Astrocyte of the spinal cord (primary cell): ENCODE data around the gene FXR2.

Experiments used
- DNase-seq: peaks from one replicate; pipeline ENCODE4 v3.0.0; 2011; ENCODE audit warnings: low read depth, low spot score
- H3K4me3 ChIP-seq: 2 replicates; pipeline ENCODE4 v1.5.1; 2011; ENCODE audit warnings: low read depth, mild to moderate bottlenecking, low read length, moderate library complexity
- in situ Hi-C: cut with HindIII; loops from 2 replicates; pipeline ENCODE4 v1.10.0; 2017; ENCODE audit warnings: low sequenced_read_pairs
- TF ChIP-seq, protein P1 (sequence below): IDR thresholded peaks from 2 replicates; pipeline ENCODE4 v1.5.1; 2012; ENCODE audit warnings: low read depth, mild to moderate bottlenecking, low read length, inconsistent platforms

Gene FXR2

DNA sequence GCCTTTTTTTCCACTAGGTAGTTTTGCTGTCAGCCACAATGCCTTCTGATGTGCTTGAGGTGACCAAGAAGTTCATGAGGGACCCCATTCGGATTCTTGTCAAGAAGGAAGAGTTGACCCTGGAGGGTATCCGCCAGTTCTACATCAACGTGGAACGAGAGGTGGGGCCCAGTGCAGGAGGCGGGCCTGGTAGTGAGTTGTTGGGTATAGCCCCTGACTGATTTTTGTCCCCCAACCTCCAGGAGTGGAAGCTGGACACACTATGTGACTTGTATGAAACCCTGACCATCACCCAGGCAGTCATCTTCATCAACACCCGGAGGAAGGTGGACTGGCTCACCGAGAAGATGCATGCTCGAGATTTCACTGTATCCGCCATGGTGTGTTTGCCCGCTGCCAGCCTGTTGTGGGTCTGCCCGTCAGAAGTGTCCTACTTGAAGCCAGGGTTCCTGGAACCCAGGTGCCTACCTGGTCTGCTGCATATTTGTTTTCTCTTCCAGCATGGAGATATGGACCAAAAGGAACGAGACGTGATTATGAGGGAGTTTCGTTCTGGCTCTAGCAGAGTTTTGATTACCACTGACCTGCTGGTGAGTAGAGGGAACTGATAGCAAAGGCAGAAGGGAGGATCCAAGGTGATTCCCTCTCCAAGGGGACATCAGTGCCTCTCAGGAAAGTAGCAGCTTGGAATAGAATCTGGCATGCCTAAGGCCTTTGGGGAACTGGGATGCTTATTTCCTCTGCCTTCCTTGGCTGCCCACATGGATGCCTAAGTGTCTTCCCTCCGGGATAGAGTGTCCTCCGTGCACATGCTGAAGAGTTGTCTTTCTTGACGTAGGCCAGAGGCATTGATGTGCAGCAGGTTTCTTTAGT is 37.1 kb downstream of the FXR2 start:
- in situ Hi-C loops, result no loop called here
- TF ChIP-seq, protein P1, sequence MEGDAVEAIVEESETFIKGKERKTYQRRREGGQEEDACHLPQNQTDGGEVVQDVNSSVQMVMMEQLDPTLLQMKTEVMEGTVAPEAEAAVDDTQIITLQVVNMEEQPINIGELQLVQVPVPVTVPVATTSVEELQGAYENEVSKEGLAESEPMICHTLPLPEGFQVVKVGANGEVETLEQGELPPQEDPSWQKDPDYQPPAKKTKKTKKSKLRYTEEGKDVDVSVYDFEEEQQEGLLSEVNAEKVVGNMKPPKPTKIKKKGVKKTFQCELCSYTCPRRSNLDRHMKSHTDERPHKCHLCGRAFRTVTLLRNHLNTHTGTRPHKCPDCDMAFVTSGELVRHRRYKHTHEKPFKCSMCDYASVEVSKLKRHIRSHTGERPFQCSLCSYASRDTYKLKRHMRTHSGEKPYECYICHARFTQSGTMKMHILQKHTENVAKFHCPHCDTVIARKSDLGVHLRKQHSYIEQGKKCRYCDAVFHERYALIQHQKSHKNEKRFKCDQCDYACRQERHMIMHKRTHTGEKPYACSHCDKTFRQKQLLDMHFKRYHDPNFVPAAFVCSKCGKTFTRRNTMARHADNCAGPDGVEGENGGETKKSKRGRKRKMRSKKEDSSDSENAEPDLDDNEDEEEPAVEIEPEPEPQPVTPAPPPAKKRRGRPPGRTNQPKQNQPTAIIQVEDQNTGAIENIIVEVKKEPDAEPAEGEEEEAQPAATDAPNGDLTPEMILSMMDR, result no peak
- no peak overlapping the region for H3K4me3 ChIP-seq

GRCh38 chr17:7576432-7576937 is 38.2 kb downstream of the FXR2 start:
- TF ChIP-seq, protein P1, result no peak
- in situ Hi-C loops, result no loop called here
- DNase-seq, result no peak
- H3K4me3 ChIP-seq, result no peak overlapping the region

More for the DNA sequence above, 37.1 kb downstream of the FXR2 start:
- no peak for DNase-seq

DNA sequence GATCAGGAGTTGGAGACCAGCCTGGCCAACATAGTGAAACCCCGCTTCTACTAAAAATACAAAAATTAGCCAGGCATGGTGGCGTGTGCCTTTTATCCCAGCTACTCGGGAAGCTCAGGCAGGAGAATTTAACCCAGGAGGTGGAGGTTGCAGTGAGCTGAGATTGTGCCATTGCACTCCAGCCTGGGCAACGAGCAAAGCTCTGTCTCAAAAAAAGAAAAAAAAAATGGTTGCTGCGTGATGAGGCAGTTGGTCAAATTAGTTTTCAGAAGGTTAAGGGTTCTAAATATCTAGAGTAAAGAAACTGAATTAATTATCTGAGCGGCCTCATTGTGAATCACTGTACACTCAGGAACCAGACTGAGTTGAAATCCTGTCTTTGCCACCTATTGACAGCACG is 38.7 kb downstream of the FXR2 start:
- no peak for DNase-seq
- TF ChIP-seq, protein P1, result no peak
- in situ Hi-C loops, result no loop called here
- H3K4me3 ChIP-seq, result no peak overlapping the region

GRCh38 chr17:7575481-7575883 is 39.2 kb downstream of the FXR2 start:
- in situ Hi-C loops, result no loop called here
- TF ChIP-seq, protein P1, result no peak
- peak overlapping the region; percentile 3 for H3K4me3 ChIP-seq
- no peak for DNase-seq

GRCh38 chr17:7574176-7574953 is 40.3 kb downstream of the FXR2 start:
- H3K4me3 ChIP-seq, result peak overlapping the region; percentile 82
- TF ChIP-seq, protein P1, result no peak
- in situ Hi-C loops, result no loop called here
- peak; percentile 16 for DNase-seq

GRCh38 chr17:7573324-7574080 is 41.2 kb downstream of the FXR2 start:
- TF ChIP-seq, protein P1, result no peak

More at GRCh38 chr17:7573324-7574080, 41.2 kb downstream of the FXR2 start:
- in situ Hi-C loops, result no loop called here
- peak; percentile 94 for DNase-seq
- H3K4me3 ChIP-seq, result peak overlapping the region; percentile 82
